Gastrocnemius medialis (tissue), 4 donors: ENCODE measurements around the gene SASH3.

Experiments used
- POLR2A ChIP-seq, 2 donors: fragments of 450-650 bp; IDR thresholded peaks; one replicate each; pipeline ENCODE4 v1.6.1; 2017; ENCODE audit warnings: antibody characterized with exemption in 2 of 2, mild to moderate bottlenecking in 2 of 2, moderate library complexity in 2 of 2
- TF ChIP-seq, protein P1 (sequence below), 5 experiments: fragments of 450-650 bp in 3 of 5; fragments of 200-600 bp in 2 of 5; sonication (generic) in 2 of 5; IDR thresholded peaks in 4 of 5; conservative IDR thresholded peaks in 1 of 5; 1 replicate in 4 of 5; 2 replicates in 1 of 5; pipeline ENCODE4 v1.5.1; 2016 to 2019; ENCODE audit warnings: antibody characterized with exemption in 5 of 5, mild to moderate bottlenecking in 3 of 5, moderate library complexity in 3 of 5

DNA sequence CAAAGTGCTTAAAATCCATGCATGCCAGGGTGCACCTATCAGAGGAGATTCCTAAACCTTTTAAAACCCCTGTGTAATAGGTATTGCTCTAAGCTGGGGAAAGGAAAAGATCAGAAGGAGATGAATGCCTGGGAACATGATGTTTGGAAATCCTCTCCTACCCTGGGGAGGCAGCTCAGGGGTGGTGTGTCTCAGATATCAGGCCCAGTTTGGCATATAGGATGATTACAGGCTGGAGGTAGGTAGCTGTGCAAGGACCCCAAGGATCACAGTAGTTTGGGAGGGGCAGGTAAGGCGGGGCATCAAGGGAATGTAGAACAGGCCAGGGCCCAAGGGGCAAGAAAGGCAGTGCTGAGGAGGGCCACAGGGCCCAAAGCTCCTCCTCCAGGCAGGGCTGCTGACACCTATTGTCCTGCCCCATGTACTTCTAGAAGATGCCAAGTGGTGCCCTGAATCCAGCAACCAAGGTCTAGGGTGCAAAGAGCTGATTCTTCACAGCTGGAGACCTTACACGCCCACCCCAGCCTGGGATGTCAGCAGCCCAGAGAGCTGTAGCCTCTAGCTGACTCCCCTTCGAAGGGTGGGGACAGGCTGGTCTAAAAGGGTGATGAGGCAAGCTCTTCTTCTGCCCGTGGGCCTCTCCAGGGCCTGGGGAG is 17.6 kb downstream of the SASH3 start:
- TF ChIP-seq, protein P1, sequence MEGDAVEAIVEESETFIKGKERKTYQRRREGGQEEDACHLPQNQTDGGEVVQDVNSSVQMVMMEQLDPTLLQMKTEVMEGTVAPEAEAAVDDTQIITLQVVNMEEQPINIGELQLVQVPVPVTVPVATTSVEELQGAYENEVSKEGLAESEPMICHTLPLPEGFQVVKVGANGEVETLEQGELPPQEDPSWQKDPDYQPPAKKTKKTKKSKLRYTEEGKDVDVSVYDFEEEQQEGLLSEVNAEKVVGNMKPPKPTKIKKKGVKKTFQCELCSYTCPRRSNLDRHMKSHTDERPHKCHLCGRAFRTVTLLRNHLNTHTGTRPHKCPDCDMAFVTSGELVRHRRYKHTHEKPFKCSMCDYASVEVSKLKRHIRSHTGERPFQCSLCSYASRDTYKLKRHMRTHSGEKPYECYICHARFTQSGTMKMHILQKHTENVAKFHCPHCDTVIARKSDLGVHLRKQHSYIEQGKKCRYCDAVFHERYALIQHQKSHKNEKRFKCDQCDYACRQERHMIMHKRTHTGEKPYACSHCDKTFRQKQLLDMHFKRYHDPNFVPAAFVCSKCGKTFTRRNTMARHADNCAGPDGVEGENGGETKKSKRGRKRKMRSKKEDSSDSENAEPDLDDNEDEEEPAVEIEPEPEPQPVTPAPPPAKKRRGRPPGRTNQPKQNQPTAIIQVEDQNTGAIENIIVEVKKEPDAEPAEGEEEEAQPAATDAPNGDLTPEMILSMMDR (IDR thresholded peaks at IDR 0.05 in 4 of 5, conservative IDR thresholded peaks at IDR 0.05 in 1 of 5): no peak
- no peak for TF ChIP-seq POLR2A (IDR thresholded peaks at IDR 0.05)
